Osteocyte (in vitro differentiated cells): ENCODE results near the gene PPEF1. TPM values are rescaled to one million over a fixed set of nuclear protein-coding genes. Genes with fewer than 3 reads are reported as not detected.
"Not testable (repeated sequence)": the region's sequence is repeated elsewhere in the genome, so short reads cannot be mapped to it uniquely, and the experiment has no call there.

Experiments used
- DNase-seq: peaks from one replicate; pipeline ENCODE4 v3.0.0; 2021; ENCODE audit warnings: mixed read lengths; ENCODE audit not compliant: unreplicated experiment; ENCODE audit errors: extremely low spot score
- H3K27ac Mint-ChIP-seq: one replicate; pipeline ENCODE4 v1.8.0; 2021; ENCODE audit warnings: mild to moderate bottlenecking, mixed read lengths; ENCODE audit not compliant: unreplicated experiment
- H3K27me3 Mint-ChIP-seq: one replicate; pipeline ENCODE4 v1.8.0; 2021; ENCODE audit warnings: mixed read lengths; ENCODE audit not compliant: unreplicated experiment
- H3K36me3 Mint-ChIP-seq: one replicate; pipeline ENCODE4 v1.8.0; 2021; ENCODE audit warnings: mixed read lengths; ENCODE audit not compliant: unreplicated experiment
- H3K4me1 Mint-ChIP-seq: one replicate; pipeline ENCODE4 v1.8.0; 2021; ENCODE audit warnings: mixed read lengths; ENCODE audit not compliant: unreplicated experiment
- H3K4me3 Mint-ChIP-seq: one replicate; pipeline ENCODE4 v1.8.0; 2021; ENCODE audit warnings: mild to moderate bottlenecking, moderate library complexity, mixed read lengths; ENCODE audit not compliant: unreplicated experiment
- H3K9me3 Mint-ChIP-seq: one replicate; pipeline ENCODE4 v1.8.0; 2021; ENCODE audit warnings: mixed read lengths; ENCODE audit not compliant: unreplicated experiment
- total RNA-seq: library from RNA; stranded (reverse); gene quantifications from 2 replicates; pipeline ENCODE4 v1.2.1, GENCODE V29; 2021
- TF ChIP-seq, protein P1 (sequence below): fragments of 200-600 bp; sonication (generic); IDR thresholded peaks from 2 replicates; pipeline ENCODE4 v1.5.0; 2021; ENCODE audit warnings: antibody characterized with exemption, mild to moderate bottlenecking, moderate library complexity

PPEF1 gene
- total RNA-seq, 1 donor from 2014 or later = 1.2 TPM

DNA sequence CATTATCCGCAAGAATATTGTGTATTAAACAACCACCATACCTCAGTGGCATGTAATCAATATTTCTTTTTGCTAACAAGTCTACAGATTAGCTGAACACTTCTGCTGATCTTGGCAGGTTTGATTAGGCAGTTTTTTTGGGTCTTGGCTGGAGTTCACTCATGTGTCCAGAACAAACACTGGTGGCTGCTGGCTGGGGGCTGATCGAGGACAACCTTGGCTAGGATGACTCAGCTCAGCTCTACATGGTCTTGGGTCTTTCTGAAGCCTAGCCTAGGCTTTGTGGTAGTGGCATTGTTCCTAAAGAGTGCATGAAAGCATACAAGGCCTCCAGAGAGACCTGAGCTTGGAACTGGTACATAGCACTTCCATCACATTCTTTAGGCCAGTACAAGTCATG is 41.1 kb downstream of the PPEF1 start:
- no peaks in the 10 kb centered on the region for H3K36me3 Mint-ChIP-seq
- TF ChIP-seq, protein P1, sequence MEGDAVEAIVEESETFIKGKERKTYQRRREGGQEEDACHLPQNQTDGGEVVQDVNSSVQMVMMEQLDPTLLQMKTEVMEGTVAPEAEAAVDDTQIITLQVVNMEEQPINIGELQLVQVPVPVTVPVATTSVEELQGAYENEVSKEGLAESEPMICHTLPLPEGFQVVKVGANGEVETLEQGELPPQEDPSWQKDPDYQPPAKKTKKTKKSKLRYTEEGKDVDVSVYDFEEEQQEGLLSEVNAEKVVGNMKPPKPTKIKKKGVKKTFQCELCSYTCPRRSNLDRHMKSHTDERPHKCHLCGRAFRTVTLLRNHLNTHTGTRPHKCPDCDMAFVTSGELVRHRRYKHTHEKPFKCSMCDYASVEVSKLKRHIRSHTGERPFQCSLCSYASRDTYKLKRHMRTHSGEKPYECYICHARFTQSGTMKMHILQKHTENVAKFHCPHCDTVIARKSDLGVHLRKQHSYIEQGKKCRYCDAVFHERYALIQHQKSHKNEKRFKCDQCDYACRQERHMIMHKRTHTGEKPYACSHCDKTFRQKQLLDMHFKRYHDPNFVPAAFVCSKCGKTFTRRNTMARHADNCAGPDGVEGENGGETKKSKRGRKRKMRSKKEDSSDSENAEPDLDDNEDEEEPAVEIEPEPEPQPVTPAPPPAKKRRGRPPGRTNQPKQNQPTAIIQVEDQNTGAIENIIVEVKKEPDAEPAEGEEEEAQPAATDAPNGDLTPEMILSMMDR = no peak
- no peaks in the 10 kb centered on the region for H3K4me1 Mint-ChIP-seq
- no peak overlapping the region for H3K4me3 Mint-ChIP-seq
- H3K9me3 Mint-ChIP-seq = peaks cover 25% of the 10 kb centered on the region
- no peak for DNase-seq
- no peaks in the 10 kb centered on the region for H3K27me3 Mint-ChIP-seq
- H3K27ac Mint-ChIP-seq = no peak overlapping the region

- H3K27ac Mint-ChIP-seq = no peak overlapping the region
- H3K4me3 Mint-ChIP-seq = no peak overlapping the region
- H3K4me1 Mint-ChIP-seq = peaks cover 12% of the 10 kb centered on the region
- H3K9me3 Mint-ChIP-seq = peaks cover 31% of the 10 kb centered on the region
- DNase-seq = no peak
- no peaks in the 10 kb centered on the region for H3K27me3 Mint-ChIP-seq
- TF ChIP-seq, protein P1 = no peak
- H3K36me3 Mint-ChIP-seq = no peaks in the 10 kb centered on the region
Observed at GRCh38 chrX:18753631-18754030, 46.2 kb downstream of the PPEF1 start.

GRCh38 chrX:18755651-18756050 is 48.2 kb downstream of the PPEF1 start:
- no peak overlapping the region for H3K4me3 Mint-ChIP-seq
- H3K27me3 Mint-ChIP-seq = no peaks in the 10 kb centered on the region
- DNase-seq = no peak
- H3K4me1 Mint-ChIP-seq = peaks cover 12% of the 10 kb centered on the region
- no peaks in the 10 kb centered on the region for H3K36me3 Mint-ChIP-seq
- H3K9me3 Mint-ChIP-seq = peaks cover 28% of the 10 kb centered on the region
- H3K27ac Mint-ChIP-seq = no peak overlapping the region
- TF ChIP-seq, protein P1 = no peak

DNA sequence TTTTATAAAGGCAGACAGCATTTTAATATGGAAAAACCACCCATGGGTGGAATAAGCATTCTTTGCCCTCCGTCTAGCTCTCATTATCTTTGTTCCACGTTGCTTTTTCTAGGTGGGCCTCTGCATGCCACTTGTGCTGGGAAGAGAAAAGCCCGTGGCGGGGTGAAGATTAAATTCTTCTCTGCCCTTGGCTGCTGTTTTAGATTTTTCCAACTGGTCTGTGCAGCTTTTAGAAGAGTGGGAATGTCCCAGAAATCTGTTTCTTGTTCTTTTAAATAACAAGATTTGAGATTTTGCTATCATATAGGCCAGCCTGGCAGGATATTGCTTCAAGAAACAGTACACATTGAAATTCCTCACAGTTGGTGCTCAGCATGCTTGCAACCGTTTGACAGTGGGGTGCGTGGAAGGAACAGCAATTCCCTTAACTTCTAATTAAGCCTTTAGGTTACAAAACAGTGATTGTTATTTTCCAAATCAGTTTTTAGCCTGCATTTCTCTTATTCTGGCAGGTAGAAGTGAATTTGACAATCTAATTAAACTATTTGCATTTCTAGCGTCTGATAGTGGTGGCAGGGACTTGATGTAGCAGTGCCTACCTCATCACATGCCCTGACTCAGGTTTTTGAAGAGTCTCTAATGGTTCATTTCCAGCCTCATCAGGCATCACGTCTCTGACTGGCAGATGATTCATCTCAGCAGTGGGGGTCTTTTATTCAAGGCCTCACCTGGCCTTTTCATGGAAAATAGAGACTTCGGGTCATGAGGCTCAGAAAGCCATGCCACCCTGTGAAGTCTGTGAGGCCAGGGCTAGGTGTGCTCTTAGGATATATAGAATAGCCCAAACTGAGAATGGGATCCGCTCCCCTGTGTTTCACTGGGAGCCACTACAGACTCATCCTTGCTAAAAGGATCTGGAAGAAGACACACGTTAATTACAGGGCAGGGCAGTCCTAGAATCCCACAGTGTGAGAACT is 50.8 kb downstream of the PPEF1 start:
- no peak for DNase-seq
- Mint-ChIP-seq H3K27me3 (no peaks in the 10 kb centered on the region), H3K27ac (no peak overlapping the region), H3K4me1 (peaks cover 12% of the 10 kb centered on the region), H3K9me3 (peaks cover 13% of the 10 kb centered on the region), H3K36me3 (no peaks in the 10 kb centered on the region), H3K4me3 (no peak overlapping the region)
- TF ChIP-seq, protein P1 = no peak

GRCh38 chrX:18761750-18762149 is 54.3 kb downstream of the PPEF1 start:
- TF ChIP-seq, protein P1 = no peak
- Mint-ChIP-seq H3K27me3 (no peaks in the 10 kb centered on the region), H3K4me3 (no peak overlapping the region), H3K36me3 (peaks cover 2% of the 10 kb centered on the region), H3K27ac (no peak overlapping the region), H3K9me3 (peaks cover 11% of the 10 kb centered on the region), H3K4me1 (peaks cover 5% of the 10 kb centered on the region)
- no peak for DNase-seq

DNA sequence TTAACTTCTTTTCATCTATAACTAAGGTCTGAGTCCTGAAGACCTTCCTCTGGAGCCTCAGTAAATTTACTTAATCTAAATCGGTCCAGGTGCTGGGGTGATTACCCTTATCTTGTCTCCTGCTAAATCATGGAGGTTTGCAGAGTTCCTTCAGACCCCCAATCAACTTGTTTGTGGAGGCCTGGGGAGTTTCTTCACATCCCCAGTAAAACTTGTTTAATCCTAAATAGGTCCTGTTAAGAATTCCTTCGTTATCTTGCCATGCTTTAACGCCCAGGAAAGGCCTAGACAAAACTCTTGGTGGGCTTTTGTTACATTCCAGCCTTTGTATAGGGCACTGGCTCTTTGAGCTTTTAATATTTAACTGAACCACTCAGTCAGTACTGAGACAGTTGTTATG is 55.7 kb downstream of the PPEF1 start:
- H3K27me3 Mint-ChIP-seq, H3K4me1 Mint-ChIP-seq, H3K9me3 Mint-ChIP-seq, H3K36me3 Mint-ChIP-seq, H3K4me3 Mint-ChIP-seq, DNase-seq, H3K27ac Mint-ChIP-seq: not testable (repeated sequence)
